GM18867 (cell line): Measurements from ENCODE around the gene KCTD8.

Source experiments
- ATAC-seq: cut with Tn5 transposase; IDR thresholded peaks from one replicate; pipeline ENCODE4 v1.9.1; 2021; ENCODE audit warnings: mild to moderate bottlenecking, moderate library complexity; ENCODE audit not compliant: unreplicated experiment

Gene KCTD8

DNA sequence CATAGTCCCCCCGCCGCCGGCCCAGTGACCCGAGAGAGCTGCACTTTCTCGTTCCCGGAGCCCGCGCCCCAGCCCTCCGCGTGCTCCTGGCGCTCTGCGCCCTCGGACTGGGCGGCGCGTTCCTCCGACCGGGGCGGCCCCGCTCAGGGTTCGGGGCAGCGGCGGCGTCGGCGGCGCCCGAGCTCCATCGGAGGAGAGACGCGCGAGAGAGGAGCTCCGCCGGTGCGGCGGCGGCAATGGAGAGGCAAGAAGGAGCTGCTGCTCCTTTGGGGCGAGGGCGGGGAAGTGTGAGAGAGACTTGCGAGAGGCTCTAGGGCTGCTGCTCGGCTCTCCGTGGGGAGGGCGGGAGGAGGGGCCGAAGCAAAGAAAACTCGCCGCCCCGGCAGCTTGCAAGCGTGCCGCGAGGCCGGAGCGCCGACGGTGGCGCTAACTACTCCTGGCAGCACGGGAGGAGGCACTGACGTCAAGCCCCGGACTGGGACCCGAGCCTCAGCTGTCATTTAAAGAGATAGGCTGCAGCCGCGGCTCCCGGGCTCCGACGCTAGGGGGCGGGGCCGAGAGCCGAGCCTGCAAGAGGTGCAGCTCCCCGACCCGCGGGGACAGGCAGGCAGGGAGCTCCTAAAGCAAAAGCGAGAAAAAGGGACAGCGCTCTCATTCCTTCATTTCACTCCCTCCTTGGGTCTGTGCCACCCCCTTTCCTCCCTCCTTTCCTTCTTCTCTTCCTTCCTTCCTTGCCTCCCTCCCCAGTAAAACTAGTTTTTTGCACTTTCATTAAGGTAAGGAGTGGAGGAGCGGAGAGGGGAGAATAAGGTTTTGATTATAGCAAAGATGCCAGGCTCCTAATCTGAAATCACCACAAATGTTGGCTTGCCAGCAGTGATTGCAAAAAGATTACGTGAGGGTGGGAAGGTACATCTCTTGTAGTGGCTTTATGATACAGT lies at the start of gene KCTD8:
KCTD8 (minus strand) TSS at position 289 of the 941 bp plus-strand sequence.
- ATAC-seq = peak; percentile 96

DNA sequence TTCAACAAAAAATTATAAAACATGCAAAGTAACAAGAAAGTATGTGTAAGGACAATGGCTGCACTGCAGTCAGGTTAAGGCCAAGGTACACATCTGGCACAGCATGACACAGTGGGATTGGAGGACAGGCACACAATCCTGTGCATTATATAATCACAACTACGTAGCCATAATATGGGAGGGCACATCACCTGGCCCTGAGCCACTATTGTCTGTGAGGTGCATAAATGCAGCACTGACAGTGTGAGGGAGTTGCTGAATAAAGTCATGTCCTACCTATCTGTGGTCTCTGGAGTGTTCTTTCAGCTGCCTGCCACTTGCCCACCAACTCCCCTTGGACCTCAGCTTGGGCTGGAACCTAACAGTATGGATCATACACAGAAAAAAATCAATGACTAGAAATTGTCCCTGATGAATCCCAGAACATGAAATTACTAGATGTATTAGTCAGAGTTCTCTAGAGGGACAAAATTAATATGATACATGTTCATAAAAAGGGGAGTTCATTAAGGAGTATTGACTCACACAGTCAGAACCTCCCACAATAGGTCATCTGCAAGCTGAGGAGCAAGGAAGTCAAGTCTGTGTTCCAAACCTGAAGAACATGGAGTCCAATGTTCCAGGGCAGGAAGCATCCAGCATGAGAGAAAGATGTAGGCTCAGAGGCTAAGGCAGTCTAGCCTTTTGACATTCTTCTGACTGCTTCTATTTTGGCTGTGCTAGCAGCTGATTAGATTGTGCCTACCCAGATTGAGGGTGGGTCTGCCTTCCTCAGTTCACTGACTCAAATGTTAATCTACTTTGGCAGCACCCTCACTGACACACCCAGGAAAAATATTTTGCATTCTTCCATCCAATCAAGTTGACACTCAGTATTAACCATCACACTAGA lies 46.4 kb upstream of the KCTD8 start:
- no peak for ATAC-seq

DNA sequence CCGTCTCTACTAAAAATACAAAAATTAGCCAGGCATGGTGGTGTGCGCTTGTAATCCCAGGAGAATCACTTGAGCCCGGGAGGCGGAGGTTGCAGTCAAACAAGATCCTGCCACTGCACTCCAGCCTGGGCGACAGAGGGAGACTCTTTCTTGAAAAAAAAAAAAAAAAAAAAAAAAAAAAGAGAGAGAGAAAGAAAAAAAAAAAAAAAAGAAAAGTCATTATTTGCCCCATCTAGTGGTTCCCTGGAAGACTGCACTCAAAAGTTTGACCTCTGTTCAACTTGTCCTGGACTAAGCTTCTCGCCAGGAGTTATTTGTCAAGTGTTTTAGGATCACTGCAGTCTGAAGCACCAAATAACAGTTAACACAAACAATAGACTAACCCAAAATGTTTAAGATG lies 45.3 kb upstream of the KCTD8 start:
- ATAC-seq = peak; percentile 75

DNA sequence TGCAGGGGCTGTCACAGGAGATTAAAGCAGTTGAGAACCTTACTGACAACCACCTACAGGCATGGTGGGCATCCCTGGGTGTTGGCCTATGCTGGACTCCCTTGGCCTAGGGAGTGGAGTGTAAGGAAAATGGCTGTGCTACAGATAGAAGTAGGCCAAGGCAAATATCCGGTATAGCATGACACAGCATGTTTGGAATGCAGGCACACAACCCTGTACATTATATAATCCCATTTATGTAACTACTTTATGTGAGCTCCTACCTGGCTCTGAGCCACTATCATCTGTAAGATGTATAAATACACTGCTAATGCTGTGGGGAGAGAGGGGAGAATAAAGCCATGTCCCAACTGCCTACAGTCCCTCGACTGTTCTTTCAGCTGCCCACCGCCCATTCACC lies 38.7 kb upstream of the KCTD8 start:
- ATAC-seq = no peak

DNA sequence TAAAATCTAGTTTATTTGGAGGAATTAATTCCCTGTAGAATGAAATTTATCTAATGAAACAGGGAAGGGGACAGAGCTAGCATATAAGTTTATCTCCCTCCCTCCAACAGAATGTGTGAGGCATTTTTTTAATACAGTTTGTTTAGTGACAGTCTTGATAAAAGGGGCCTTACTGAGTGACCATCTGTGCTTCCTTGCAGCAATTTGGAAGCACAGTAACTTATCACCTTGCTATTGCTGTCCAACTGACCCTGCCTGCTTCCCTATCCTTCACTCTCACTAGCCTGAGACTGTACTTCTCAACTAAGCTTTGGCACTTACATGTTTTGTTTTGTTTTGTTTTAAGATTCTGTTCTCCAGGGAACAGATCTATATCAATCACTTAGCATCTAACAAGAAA lies 31.1 kb upstream of the KCTD8 start:
- no peak for ATAC-seq

DNA sequence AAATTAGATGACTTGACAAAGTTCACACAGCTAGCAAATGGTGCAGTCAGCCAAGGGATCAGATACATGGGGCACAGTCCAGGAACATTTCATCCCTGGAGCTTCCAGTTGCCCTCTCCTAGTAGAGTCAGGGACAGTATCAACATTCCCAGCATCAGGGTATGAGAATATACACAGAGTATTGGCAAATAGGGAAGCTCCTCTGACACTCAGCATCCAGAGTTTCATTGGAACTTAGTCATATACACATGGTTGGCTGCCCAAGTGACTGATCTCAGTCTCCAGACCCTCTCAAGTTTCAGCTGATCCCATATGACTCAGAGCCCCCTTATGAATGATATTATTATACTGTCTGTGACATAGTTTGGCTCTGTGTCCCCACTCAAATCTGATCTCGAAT lies 13.7 kb upstream of the KCTD8 start:
- no peak for ATAC-seq

DNA sequence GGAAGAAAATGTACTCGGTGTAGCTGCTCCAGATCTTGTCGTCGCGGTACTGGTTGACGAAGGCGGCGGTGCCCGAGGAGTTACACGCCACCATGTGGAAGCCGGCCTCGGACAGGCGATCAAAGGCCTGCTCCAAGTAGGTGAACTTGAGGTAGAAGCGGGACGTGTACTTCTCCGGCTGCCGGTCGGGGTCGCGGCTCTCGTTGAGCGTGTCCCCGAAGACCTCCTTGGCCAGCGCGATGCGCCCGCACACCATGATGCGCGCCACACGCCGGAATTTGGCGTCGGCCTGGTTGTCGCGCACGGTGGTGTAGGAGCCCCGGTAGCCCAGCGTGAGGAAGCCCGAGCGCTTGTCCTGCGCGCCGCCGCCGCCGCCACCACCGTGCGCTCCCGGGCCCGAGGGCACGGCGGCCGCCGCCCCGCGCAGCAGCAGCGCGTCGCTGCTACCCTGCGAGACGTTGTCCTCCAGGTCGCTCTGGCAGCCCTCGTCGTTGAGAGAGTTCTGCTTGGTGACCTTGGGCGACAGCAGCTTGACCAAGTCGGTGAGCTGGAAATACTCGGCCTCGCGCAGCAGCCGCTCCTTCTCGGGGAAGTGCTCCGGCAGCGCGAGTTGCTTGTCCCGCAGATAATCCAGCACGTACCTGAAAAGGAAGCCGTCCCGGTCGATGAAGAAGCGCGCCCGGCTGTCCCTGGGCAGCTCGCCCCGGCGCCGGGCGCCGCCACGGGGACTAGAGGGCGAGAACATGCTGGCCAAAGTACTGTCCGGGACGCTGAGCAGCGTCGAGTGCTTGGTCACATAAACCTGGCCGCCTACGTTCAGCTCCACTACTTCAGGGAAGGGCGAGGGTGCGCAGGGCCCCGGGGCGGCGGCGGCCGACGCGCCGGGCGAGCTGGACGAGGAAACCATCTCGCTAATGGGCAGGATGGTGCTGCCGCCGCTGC lies 775 bp downstream of the KCTD8 start:
- ATAC-seq = no peak

DNA sequence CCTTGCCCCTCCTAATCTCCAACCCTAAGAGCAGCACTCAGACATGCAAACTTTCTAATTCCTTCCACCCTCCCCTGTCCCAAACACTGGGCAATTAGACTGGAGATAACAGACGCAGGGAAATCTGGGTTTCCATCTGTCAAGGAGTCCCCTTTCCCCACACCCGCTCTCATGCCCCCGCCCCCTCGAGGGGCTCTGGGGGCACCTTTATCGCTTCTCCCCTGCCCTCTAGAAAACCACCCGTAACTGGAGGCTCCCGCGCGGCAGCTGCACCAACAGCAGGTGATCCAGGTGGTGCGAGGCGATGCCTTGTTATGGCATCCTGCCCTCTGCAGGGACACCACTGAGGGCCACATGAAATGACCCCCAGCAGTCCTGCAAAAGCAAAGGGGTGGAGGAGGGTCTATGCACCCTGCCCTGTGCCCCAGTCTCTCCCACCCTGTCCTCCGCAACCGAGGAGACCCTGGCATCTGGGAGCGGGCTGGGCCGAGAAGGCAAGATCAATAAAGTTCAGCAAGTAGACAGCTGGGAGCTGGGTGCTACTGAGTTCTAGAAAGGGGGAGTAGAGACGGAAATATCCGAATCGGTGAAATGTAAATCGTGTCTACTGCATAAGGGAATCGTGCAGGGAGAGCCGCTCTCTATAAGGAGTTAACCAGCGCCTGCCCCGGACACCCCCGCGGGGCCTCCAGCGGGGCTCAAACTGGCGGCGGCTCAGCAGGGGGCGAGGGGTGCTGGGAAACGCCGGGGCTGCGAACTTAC lies 1.6 kb downstream of the KCTD8 start:
- no peak for ATAC-seq

DNA sequence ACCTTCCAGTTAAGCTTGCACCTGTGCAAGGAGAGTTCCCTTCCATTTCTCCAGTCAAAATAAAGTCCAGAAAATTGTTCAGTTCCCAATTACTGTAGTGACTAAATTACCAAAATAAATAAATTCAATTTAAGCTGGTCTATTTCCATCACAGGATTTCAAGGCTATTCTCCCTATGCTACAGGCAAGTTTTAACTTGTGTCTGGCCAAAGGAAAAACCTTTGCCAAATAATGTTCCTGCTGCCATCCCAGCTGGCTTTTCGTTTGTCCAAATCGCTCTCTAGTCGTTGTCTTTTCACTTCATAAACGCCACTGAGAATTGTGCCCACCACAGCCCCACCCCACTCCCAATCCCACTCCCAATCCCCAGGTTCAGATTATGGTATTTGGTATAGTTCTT lies 2.4 kb downstream of the KCTD8 start:
- no peak for ATAC-seq

DNA sequence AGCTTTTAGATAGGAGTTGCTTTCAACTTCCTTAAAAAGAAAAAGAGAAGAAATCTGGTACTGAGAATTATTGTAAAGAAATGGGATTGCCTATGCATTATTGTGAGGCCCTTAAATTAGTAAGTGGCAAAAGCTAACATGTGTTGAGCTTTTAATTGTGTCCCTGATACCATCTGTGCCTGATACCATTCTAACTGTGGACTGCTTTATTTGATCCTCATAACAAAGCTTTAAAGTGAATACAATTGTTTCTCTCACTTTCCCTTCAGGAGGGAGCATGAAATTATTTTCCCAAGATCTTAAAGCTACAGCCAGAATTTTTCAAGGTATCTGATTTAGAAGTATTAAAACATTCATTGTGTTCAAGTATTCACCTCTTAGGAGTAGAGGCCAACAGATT lies 9.9 kb downstream of the KCTD8 start:
- no peak for ATAC-seq

DNA sequence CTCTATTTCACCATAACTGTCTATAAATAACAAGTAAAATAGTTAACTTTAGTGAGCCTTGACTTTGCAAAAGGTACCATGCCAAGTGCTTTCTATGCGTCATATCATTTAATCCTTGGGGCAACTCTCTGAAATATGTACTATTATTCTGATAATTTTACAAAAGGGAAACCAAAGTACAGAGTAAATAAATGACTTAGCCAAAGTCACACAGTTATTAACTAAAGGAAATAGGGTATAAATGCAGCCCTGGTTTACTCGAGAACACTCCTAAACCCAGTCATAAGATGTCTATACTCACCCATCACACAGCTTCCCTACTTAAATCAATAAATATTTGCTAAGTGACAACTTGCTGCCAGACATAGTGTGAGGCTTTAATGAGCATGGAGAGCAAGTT lies 14.4 kb downstream of the KCTD8 start:
- ATAC-seq = no peak

DNA sequence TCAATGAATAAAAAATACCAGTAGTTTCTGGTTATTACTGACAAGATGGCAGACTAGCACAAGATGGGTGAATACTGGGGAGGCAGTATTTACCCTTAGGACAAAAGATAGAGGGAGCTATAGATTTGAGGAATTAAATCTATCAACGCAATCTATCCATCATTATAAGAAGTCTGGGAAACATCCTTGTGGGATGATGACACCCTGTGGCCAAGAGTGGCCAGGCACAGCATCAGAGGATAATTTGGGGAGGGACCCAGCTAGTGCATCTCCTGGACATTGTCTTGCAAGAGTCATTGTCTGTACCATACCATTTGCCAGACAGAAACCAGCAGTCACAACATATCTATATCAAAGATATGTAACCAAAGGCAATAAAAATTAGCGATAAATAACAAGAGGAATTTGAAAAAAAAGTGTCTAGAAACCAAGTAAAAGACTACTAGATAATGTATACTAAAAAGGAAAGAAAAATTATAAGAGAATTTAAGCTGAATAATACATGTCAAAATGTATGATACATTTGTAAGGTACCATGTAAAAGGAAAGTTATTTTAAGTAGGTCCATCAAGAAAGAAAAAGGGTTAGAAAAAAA lies 22.9 kb downstream of the KCTD8 start:
- no peak for ATAC-seq

DNA sequence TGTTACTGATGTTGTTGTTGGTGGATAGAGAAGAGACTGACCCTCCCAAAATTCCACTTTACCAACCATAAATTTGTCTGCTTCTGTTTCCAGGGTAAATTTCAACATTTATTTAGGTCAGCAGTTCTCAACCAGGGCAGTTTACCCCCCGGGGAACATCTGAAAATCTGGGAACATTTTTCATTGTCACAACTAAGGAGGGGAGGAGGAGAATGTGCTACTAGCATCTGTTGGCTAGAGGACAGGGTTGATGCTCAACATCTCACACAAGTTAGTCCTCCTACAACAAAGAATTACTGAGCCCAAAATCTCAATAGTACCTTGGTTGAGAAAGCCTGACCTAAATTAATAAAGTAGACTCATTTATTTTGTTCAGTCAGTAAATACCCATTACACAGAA lies 25.7 kb downstream of the KCTD8 start:
- no peak for ATAC-seq

DNA sequence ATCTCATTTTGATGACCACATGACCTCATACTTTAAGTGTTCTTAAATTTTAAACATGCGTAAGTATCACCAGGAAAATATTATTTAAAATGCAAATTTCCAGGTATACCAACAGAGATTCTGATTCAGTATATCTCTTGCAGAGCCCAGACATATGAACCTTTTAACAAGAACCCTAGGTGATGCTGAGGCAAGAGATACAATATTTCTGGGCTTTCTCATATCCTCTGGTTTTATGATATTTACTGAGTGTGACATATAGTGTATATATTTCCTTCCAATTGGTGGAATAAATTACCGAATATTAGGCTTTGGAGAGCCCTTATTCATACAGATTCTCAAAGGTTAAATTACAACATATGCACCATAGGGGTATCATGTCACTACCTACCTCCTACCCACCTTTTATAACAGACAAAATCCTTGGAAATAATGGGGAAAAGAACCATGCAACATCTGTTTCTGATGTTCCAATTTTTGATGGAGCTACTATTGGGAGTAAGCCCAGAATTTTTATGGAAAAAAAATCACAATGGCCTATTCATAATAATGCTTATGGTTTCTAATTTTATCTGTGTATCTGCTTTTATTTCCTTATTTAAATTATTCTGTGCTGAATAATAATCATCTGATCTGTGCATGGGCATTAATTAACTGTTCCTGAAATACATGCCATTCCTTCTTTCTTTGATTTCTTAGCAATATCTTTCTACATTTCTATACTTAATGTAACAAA lies 27.1 kb downstream of the KCTD8 start:
- no peak for ATAC-seq

DNA sequence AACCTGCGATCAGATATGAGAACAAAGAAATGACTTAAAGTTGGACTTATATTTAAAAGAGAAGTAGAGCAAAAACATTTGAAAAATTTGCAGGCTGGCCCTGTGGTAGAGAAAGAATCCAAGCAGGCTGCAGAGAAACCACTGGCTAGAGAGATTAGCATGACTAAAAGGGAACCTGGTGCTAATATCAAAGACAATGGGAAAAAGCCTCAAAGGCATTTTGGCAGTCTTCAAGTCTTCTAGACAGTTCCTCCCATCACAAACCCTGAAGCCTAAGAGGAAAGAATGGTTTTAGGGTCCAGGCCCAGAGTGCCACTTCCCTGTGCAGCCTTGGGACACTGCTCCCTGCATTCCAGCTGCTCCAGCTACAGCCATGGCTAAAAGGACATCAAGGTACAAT lies 33.4 kb downstream of the KCTD8 start:
- no peak for ATAC-seq

DNA sequence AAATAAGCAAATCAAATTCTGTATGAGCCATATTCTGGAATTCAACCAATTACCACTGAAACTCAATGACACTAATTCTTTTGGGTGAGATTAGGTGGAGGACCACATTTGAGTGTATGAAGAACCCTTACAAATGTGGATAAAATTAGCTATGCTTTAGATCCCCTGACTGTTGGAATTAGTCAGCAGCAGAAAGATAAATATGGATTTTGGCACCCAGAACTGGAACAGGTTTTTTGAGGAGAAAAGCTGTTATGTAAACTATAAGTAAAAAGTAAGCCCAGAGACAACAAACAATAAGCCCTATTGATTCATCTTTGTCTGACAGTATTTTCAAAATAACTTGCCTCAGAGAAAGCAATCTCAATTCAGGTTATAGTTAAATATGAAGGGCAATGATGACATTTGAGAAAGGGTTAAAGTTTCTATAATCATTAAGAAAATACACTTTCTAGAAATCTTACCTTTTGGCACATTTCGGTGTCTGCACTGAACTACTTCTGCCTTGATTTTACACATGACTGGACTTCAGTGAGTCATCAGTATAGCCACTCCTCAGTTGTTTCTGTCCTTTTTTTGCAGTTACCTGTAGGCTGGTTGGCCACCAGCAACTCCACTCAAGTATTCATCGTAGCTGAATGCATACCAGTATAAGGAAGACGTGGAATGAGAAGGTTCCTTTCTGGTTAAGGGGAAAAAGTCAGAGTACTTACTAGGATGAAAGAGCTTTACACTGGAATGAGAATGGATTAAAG lies 80.0 kb downstream of the KCTD8 start:
- no peak for ATAC-seq

DNA sequence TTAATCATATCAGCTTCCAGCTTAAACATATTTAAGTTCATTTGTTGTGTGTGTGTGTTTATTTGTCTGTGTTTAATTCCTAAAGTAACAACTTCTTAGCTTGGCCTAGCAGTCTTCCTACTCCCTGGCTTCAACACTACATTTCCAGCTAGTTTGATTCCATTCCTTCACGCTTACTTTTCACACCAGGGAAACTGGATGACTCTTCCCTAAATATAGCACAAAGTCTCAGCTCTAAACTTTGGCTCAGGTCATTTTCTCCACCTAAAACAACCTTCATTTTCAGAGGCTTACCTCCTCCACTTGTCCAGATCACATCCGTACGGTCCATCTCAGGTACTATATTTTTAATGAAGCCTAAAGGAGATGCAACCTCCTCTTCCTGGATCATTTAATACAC lies 94.4 kb downstream of the KCTD8 start:
- no peak for ATAC-seq

DNA sequence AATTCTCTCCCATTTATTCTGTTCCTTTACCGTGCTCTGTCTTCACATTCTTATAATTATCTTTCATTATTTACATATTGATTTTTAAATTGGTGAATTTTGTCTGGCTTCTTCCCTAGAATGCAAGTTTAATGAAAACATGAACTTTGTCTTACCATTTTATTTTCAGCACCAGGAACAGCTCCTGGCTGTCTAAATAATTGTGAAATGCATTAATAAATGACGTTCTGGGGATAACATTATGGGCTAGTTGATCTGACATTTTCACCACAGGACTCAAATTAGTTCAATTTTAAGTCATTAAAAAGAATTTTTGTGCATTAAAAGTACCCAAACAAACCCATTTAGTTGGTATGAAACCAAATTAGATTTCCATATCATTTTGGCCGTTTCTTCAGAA lies 97.5 kb downstream of the KCTD8 start:
- no peak for ATAC-seq
